Hepatocyte (in vitro differentiated cells): ENCODE measurements around the gene PRMT1.

Experiments
- EZH2 ChIP-seq: fragments of 200-600 bp; sonication (generic); IDR thresholded peaks from 2 replicates; pipeline ENCODE4 v1.6.1; 2016; ENCODE audit warnings: antibody characterized with exemption, mild to moderate bottlenecking, borderline replicate concordance
- EZH2phosphoT487 ChIP-seq: fragments of 200-600 bp; sonication (generic); IDR thresholded peaks from one replicate; pipeline ENCODE4 v1.6.1; 2018; ENCODE audit warnings: antibody characterized with exemption, mild to moderate bottlenecking, low read depth, moderate library complexity; ENCODE audit not compliant: unreplicated experiment, severe bottlenecking
- TF ChIP-seq, protein P1 (sequence below): fragments of 200-600 bp; sonication (generic); IDR thresholded peaks from 2 replicates; pipeline ENCODE4 v1.5.1; 2016; ENCODE audit warnings: antibody characterized with exemption, mild to moderate bottlenecking; ENCODE audit not compliant: poor library complexity

DNA sequence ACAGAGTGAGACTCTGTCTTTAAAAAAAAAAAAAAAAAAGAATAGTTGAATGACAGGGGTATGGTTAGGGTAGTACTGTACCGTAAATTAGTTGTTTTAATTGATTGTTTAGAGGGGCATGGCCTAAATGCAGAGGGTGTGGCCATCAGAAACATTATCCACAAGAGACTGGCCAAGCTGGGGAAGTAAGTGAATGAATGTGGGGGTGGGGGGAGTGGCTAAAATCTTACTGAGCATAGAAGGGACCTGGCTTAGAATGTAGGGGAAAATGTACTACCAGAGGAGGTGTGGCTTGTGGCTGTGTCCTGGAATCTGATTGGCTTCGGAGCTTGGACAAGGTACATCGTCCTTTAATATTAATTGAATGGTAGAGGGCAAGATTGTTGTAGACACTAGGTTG is 7.6 kb upstream of the PRMT1 start:
- TF ChIP-seq, protein P1, sequence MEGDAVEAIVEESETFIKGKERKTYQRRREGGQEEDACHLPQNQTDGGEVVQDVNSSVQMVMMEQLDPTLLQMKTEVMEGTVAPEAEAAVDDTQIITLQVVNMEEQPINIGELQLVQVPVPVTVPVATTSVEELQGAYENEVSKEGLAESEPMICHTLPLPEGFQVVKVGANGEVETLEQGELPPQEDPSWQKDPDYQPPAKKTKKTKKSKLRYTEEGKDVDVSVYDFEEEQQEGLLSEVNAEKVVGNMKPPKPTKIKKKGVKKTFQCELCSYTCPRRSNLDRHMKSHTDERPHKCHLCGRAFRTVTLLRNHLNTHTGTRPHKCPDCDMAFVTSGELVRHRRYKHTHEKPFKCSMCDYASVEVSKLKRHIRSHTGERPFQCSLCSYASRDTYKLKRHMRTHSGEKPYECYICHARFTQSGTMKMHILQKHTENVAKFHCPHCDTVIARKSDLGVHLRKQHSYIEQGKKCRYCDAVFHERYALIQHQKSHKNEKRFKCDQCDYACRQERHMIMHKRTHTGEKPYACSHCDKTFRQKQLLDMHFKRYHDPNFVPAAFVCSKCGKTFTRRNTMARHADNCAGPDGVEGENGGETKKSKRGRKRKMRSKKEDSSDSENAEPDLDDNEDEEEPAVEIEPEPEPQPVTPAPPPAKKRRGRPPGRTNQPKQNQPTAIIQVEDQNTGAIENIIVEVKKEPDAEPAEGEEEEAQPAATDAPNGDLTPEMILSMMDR, result no peak
- TF ChIP-seq EZH2, result no peak
- TF ChIP-seq EZH2phosphoT487, result no peak
